GM12878 (cell line): ENCODE results near the gene WDR74. TPM values are rescaled to one million over a fixed set of nuclear protein-coding genes. Genes with fewer than 3 reads are reported as not detected.

ENCODE experiments used
- ATF7 ChIP-seq: fragments of 450-650 bp; IDR thresholded peaks from 2 replicates; pipeline ENCODE4 v1.6.1; 2016; ENCODE audit warnings: low read depth, mild to moderate bottlenecking
- BCLAF1 ChIP-seq: fragments of 450-650 bp; IDR thresholded peaks from 2 replicates; pipeline ENCODE4 v1.6.1; 2017; ENCODE audit warnings: antibody characterized with exemption, mild to moderate bottlenecking, moderate library complexity
- CREM ChIP-seq: IDR thresholded peaks from 2 replicates; pipeline ENCODE4 v1.6.1; 2014; ENCODE audit warnings: antibody characterized with exemption, low read depth
- EZH2 ChIP-seq: IDR thresholded peaks from 2 replicates; pipeline ENCODE4 v1.6.1; 2012; ENCODE audit warnings: low read depth, mild to moderate bottlenecking, control low read depth, inconsistent platforms, low read length, borderline replicate concordance; ENCODE audit not compliant: control insufficient read depth
- HCFC1 ChIP-seq: fragments of 150-350 bp; IDR thresholded peaks from 2 replicates; pipeline ENCODE4 v1.6.1; 2014; ENCODE audit warnings: low read length
- IRF4 ChIP-seq: IDR thresholded peaks from 2 replicates; pipeline ENCODE4 v1.6.1; 2011; ENCODE audit warnings: low read depth, low read length
- NR2C2 ChIP-seq: IDR thresholded peaks from 2 replicates; pipeline ENCODE4 v1.6.1; 2011; ENCODE audit warnings: borderline replicate concordance, low read depth; ENCODE audit not compliant: control insufficient read depth, insufficient read length
- PRDM15 ChIP-seq: fragments of 450-650 bp; formaldehyde crosslinking; IDR thresholded peaks from 2 replicates; pipeline ENCODE4 v1.4.0; 2020; ENCODE audit warnings: mild to moderate bottlenecking, moderate library complexity
- SIN3A ChIP-seq: IDR thresholded peaks from 2 replicates; pipeline ENCODE4 v1.6.1; 2012; ENCODE audit warnings: low read depth, low read length, improper control_type of control experiment
- SRF ChIP-seq, 2 experiments: IDR thresholded peaks; 2 replicates each; pipeline ENCODE4 v1.6.1; 2011; ENCODE audit warnings: low read depth in 2 of 2, low read length in 2 of 2, mild to moderate bottlenecking in 1 of 2, moderate library complexity in 1 of 2
- ZBTB11 ChIP-seq: fragments of 450-650 bp; formaldehyde crosslinking; IDR thresholded peaks from 2 replicates; pipeline ENCODE4 v1.5.0; 2022; ENCODE audit warnings: mild to moderate bottlenecking, missing genetic modification characterization
- ZZZ3 ChIP-seq: IDR thresholded peaks from 2 replicates; pipeline ENCODE4 v1.6.1; 2011; ENCODE audit warnings: low read depth; ENCODE audit not compliant: control insufficient read depth, insufficient read length
- polyA plus RNA-seq, 11 experiments: library from polyadenylated mRNA; depleted of rRNA in 4 of 11; unstranded in 6 of 11; stranded (reverse) in 5 of 11; fragments of >200 nt; fragmentation: Nextera tagmentation in 4 of 11; fragmentation: Illumina TruSeq in 1 of 11; extraction: Ambion mirVana in 4 of 11; extraction: Trizol in 1 of 11; gene quantifications; 1 replicate in 1 of 11; 2 replicates in 10 of 11; pipeline versions ENCODE4 v1.2.1 to v1.2.3, GENCODE V29; 2011 to 2016; ENCODE audit warnings: inconsistent platforms in 2 of 11, missing spikeins in 2 of 11, low read depth in 1 of 11
- total RNA-seq, 4 experiments: library from RNA; depleted of rRNA in 3 of 4; stranded (reverse); fragments of >200 nt in 3 of 4; fragmentation: Illumina TruSeq in 1 of 4; extraction: Trizol in 1 of 4; gene quantifications; 2 replicates each; pipeline versions ENCODE4 v1.2.1 to v1.2.3, GENCODE V29; 2013 to 2021
- TF ChIP-seq, protein P1 (sequence below): fragments of 450-650 bp; IDR thresholded peaks from 2 replicates; pipeline ENCODE4 v1.6.1; 2017; ENCODE audit warnings: mild to moderate bottlenecking, moderate library complexity

The WDR74 gene
- total and polyA plus RNA-seq, 10 of the 15 experiments (the other 5 are each of a cell fraction or from before 2014, with no cell fraction given) = 18.2 to 103 (median 60.7) TPM

DNA sequence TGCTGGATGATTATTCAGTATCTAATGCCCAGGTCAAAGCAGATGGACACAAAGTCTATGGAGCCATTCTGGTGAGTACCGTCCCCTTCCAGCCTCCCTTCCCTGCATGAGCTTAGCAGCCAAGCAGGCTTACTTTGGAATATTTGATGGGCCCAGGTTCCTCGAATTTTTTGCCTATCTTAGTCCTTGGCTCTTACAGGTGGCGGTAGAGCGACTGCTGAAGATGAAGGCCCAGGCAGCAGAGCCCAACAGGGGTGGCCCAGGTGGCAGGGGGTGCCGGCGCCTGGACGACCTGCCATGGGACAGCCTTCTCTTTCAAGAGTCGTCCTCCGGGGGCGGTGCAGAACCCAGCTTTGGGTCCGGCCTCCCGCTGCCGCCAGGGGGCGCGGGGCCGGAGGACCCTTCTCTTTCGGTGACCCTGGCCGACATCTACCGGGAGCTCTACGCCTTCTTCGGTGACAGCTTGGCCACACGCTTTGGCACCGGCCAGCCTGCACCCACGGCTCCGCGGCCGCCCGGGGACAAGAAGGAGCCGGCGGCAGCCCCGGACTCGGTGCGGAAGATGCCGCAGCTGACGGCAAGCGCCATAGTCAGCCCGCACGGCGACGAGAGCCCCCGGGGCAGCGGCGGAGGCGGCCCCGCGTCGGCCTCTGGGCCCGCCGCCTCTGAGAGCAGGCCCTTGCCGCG lies 52.9 kb downstream of the WDR74 start (continued):
- no peak for TF ChIP-seq ZBTB11 (CRISPR knock-in tag)
- no peak for TF ChIP-seq IRF4
- TF ChIP-seq, protein P1, sequence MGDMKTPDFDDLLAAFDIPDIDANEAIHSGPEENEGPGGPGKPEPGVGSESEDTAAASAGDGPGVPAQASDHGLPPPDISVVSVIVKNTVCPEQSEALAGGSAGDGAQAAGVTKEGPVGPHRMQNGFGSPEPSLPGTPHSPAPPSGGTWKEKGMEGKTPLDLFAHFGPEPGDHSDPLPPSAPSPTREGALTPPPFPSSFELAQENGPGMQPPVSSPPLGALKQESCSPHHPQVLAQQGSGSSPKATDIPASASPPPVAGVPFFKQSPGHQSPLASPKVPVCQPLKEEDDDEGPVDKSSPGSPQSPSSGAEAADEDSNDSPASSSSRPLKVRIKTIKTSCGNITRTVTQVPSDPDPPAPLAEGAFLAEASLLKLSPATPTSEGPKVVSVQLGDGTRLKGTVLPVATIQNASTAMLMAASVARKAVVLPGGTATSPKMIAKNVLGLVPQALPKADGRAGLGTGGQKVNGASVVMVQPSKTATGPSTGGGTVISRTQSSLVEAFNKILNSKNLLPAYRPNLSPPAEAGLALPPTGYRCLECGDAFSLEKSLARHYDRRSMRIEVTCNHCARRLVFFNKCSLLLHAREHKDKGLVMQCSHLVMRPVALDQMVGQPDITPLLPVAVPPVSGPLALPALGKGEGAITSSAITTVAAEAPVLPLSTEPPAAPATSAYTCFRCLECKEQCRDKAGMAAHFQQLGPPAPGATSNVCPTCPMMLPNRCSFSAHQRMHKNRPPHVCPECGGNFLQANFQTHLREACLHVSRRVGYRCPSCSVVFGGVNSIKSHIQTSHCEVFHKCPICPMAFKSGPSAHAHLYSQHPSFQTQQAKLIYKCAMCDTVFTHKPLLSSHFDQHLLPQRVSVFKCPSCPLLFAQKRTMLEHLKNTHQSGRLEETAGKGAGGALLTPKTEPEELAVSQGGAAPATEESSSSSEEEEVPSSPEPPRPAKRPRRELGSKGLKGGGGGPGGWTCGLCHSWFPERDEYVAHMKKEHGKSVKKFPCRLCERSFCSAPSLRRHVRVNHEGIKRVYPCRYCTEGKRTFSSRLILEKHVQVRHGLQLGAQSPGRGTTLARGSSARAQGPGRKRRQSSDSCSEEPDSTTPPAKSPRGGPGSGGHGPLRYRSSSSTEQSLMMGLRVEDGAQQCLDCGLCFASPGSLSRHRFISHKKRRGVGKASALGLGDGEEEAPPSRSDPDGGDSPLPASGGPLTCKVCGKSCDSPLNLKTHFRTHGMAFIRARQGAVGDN = no peak
- TF ChIP-seq BCLAF1 = peak; percentile 56; the same call in 1 of the 2 replicates
- TF ChIP-seq PRDM15 (CRISPR knock-in tag) = no peak
- TF ChIP-seq CREM = peak; percentile 23; the same call in 1 of the 2 replicates
- TF ChIP-seq ATF7 = no peak
- TF ChIP-seq ZZZ3 = no peak
- no peak for TF ChIP-seq SRF (IDR thresholded peaks at IDR 0.05; ENCODE audit: low read depth in 2 of 2, low read length in 2 of 2)
- no peak for TF ChIP-seq HCFC1
- TF ChIP-seq EZH2 = no peak
- TF ChIP-seq NR2C2 = no peak
- peak; percentile 22; the same call in 1 of the 2 replicates for TF ChIP-seq SIN3A
